Muscle layer of duodenum (tissue), 2 donors: ENCODE results near the gene UBXN1.
A peak's percentile ranks its signal among the peaks of the same experiment; 100 is the strongest.

Experiments
- H3K27ac ChIP-seq: one replicate; pipeline ENCODE4 v1.7.0; 2013; ENCODE audit warnings: mild to moderate bottlenecking, low read length
- H3K27me3 ChIP-seq: one replicate; pipeline ENCODE4 v1.7.0; 2013; ENCODE audit warnings: low read depth, mild to moderate bottlenecking, control low read depth, low read length
- H3K36me3 ChIP-seq, 2 donors: one replicate each; pipeline ENCODE4 v1.7.0; 2013; ENCODE audit warnings: low read length in 2 of 2, control low read depth in 1 of 2, mild to moderate bottlenecking in 1 of 2; ENCODE audit not compliant: insufficient read depth in 2 of 2, control insufficient read depth in 1 of 2
- H3K4me1 ChIP-seq, 2 donors: one replicate each; pipeline ENCODE4 v1.7.0; 2013; ENCODE audit warnings: low read length in 2 of 2, mild to moderate bottlenecking in 2 of 2, control low read depth in 1 of 2, moderate library complexity in 1 of 2; ENCODE audit not compliant: insufficient read depth in 2 of 2, control insufficient read depth in 1 of 2
- H3K4me3 ChIP-seq, 2 donors: one replicate each; pipeline ENCODE4 v1.7.0; 2013; ENCODE audit warnings: low read length in 2 of 2, low read depth in 1 of 2, mild to moderate bottlenecking in 1 of 2
- H3K9me3 ChIP-seq, 2 donors: one replicate each; pipeline ENCODE4 v1.7.0; 2013; ENCODE audit warnings: low read length in 2 of 2, control low read depth in 1 of 2, mild to moderate bottlenecking in 1 of 2; ENCODE audit not compliant: control insufficient read depth in 1 of 2
- donor health status: healthy.

Gene UBXN1, protein sequence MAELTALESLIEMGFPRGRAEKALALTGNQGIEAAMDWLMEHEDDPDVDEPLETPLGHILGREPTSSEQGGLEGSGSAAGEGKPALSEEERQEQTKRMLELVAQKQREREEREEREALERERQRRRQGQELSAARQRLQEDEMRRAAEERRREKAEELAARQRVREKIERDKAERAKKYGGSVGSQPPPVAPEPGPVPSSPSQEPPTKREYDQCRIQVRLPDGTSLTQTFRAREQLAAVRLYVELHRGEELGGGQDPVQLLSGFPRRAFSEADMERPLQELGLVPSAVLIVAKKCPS

DNA sequence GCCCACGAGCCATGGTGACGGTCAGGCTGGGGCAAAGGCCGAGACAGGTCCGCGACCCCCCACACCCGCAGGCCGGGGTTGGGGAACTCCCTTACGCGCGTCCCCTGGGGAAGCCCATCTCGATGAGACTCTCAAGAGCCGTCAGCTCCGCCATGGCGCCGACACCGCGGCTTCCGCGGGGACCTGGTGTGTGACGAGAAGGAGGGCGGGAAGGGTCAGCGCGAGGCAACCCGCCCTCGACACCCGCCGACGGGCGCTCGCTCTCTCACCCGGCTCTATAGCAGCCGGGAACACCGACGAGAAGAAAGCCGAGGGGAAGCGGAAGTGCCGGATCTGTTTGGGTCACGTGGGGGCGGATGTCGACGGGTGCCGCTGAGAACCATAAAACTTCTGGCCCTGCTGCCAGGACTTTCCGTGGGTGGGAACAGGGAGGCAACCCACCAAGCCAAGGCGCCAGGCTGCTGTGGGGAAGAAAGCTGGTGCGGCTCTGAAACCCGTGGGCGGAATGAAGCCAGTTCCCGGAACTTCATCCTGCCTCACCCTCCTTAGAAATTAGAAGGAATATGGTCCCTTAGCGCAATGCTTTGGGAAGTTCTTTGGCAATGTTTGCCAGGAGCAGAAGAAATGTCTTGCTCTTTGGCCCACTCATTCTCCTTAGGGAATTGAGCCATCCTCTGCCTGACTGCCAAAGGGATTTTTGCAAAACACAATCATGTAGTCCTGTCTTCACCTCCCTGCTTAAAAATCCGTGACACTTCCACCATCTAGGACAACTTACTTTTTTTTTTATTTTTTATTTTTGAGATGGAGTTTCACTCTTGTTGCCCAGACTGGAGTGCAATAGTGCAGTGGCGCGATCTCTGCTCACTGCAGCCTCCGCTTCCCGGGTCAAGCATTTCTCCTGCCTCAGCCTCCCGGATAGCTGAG, at the start of gene UBXN1:
TSS of gene UBXN1 (minus strand) at position 304 of the 927 bp plus-strand sequence. CDS start at position 154, 150 bp downstream.
- H3K9me3 ChIP-seq = no peaks in the 10 kb centered on the region
- H3K36me3 ChIP-seq = peaks cover 13 to 24% of the 10 kb centered on the region in 2 donors
- H3K4me3 ChIP-seq = peak within 1 kb of the TSS; percentile 84 to 96
- peak within 1 kb of the TSS; percentile 83 for H3K27ac ChIP-seq
- H3K4me1 ChIP-seq = peaks cover 6 to 26% of the 10 kb centered on the region in 2 donors
- H3K27me3 ChIP-seq = no peaks in the 10 kb centered on the region

DNA sequence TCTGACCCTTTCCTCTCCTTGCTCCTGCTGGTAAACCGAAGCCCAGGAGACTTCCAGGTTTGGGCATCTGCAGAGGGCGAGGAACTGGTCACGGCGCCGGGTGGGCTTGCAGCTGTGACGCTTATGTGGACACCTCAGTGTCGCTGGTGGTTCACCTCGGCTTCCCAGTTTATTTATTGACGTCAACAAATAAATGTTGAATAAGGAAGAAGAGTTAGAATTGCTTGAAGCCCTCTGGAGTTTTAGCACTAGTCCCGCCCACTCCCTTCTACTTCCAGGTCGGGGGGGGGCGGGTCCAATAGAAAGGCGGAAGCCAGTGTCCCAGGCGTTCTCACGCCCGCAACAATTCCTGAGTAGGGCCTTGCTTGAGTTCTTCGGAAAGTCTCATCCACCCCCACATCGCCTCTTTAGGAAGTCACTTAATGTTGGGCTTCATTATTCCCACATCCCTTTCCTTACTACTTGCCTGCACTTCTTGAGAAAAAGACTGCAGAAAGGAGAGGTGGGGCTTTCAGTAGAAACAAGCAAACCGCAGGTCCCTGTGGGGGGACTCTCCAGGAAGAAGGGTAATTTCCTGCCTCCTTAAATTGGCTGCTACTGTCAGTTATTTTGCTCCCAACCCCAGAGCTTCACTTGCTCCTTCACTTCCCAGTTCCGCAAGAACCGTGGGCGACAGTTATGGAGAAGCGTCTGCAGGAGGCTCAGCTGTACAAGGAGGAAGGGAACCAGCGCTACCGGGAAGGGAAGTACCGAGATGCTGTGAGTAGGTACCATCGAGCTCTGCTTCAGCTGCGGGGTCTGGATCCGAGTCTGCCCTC, 49.5 kb upstream of the UBXN1 start, which contains the start of gene TTC9C:
TSS of gene TTC9C (plus strand) at position 316 of the 818 bp plus-strand sequence. CDS start at position 679, 363 bp downstream.
- Histone ChIP-seq H3K4me3 (peak within 1 kb of the TSS; percentile 92 to 96), H3K27me3 (no peaks in the 10 kb centered on the region), H3K27ac (peak within 1 kb of the TSS; percentile 99), H3K4me1 (peaks cover 4 to 47% of the 10 kb centered on the region in 2 donors), H3K36me3 (peaks cover 8 to 14% of the 10 kb centered on the region in 2 donors), H3K9me3 (no peaks in the 10 kb centered on the region)

DNA sequence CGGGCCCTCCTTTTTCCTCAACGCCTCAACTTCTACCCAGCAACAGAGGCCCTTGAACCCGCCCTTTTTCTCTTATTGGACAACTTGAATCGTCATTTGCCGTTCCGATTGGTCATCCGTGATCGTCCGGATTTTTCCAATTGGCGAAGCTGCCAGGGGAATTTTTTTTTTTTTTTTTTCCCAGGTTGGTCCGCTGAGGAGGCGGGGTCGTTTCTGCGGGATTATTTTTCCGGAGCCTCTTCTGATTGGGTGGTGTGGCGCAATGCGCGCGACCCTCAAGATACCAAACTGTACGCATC, 48.9 kb upstream of the UBXN1 start:
- H3K27ac ChIP-seq = peak overlapping the region; percentile 99
- no peaks in the 10 kb centered on the region for H3K27me3 ChIP-seq
- no peaks in the 10 kb centered on the region for H3K9me3 ChIP-seq
- H3K4me1 ChIP-seq = peaks cover 4 to 48% of the 10 kb centered on the region in 2 donors
- H3K36me3 ChIP-seq = peaks cover 13% of the 10 kb centered on the region in 2 donors
- peak overlapping the region; percentile 92 to 96 for H3K4me3 ChIP-seq

DNA sequence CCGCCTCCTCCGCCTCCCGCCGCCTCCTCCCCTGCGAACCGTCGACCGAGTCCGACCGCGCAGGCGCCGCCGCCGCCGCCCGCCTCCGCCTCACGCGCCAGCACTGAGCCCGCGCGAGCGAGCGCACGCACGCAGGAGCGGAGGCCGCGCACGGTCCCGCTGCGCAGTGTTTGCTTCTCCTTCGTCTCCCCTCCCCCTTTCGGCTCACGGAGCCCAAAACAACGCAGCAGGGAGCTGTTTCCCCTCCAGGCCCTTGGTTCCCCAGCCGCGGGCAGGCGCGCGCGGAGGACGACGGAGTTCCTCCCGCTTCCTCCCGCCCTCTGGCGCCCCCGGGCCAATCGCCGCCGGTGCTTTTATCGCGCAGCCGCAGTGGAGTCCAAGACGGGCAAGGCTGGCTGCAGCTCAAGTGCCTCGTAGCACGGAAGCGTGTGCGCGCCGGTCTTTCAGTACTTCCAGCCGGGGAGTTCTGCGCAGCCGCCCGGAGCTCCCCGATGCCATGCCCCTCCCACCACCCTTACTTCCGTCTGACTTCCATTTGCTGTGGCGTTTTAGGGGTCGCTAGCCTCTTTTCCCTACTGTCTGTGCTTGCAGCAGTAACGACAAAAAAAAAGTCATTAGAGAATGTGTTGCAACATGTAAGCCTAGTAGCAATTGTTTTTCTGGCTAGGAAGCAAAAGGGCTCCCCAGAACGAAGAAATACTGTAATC, 48.4 kb upstream of the UBXN1 start, which contains the start of gene HNRNPUL2:
TSS of gene HNRNPUL2 (minus strand) at position 293 of the 707 bp plus-strand sequence. CDS start 301 bp downstream, outside the sequence.
- Histone ChIP-seq H3K9me3 (no peaks in the 10 kb centered on the region), H3K4me1 (peaks cover 4 to 48% of the 10 kb centered on the region in 2 donors), H3K36me3 (peaks cover 18% of the 10 kb centered on the region in 2 donors), H3K4me3 (peak within 1 kb of the TSS; percentile 92 to 96), H3K27me3 (no peaks in the 10 kb centered on the region), H3K27ac (peak within 1 kb of the TSS; percentile 99)

DNA sequence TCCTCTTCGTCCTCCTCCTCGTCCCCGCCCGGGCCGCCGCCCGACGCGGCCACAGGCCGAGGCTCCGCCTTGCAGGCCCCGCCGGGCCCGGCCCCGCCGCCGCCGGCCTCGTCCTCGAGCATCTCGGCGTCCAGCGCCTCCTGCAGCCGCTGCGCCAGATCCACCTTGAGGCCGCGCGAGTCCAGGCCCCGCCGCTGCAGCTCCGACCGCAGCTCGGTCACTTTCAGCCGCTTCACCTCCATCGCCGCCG, 48.0 kb upstream of the UBXN1 start:
- peaks cover 22 to 23% of the 10 kb centered on the region in 2 donors for H3K36me3 ChIP-seq
- H3K27me3 ChIP-seq = no peaks in the 10 kb centered on the region
- H3K4me3 ChIP-seq = peak overlapping the region; percentile 92 to 96
- peak overlapping the region; percentile 87 for H3K27ac ChIP-seq
- H3K4me1 ChIP-seq = peaks cover 4 to 48% of the 10 kb centered on the region in 2 donors
- no peaks in the 10 kb centered on the region for H3K9me3 ChIP-seq

DNA sequence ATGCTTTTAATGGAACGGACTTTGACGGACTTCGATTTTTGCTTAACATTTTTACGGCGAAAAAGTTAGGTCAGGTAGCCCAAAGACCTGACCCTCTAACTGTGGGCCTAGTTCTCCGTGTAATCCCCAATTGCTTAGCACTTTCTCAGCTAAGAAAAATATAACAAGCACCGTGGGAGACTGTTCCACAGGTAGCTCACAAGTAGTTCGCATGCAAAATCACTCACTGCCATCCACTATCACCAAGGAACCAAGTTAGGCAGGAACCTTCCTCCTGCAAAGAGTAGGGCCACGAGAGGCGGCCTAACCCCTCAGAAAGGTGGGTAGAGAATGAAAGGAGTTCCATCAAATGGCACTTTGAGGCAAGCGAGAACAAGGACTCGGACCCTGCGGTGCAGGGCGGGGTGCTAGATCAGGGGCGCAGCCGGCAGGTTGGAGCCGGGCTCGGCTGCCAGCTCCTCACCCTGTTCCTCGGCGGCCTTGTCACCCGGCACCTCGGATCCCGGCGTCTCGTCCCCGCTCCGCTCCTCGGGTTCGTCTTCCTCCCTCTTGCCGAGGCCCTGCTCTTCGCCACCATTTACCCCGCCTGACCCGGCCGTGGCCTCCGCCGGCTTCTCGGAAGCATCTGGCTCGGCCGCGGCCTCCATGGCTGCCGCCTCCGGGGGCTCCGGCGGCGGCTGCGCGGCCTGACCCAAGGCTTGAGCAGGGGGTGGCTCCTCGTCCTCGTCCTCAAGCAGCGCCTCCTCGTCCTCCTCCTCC, 47.5 kb upstream of the UBXN1 start:
- H3K27ac ChIP-seq = peak overlapping the region; percentile 87
- peaks cover 26 to 27% of the 10 kb centered on the region in 2 donors for H3K36me3 ChIP-seq
- peaks cover 4 to 46% of the 10 kb centered on the region in 2 donors for H3K4me1 ChIP-seq
- H3K9me3 ChIP-seq = no peaks in the 10 kb centered on the region
- H3K27me3 ChIP-seq = no peaks in the 10 kb centered on the region
- peak overlapping the region; percentile 92 to 96 for H3K4me3 ChIP-seq

DNA sequence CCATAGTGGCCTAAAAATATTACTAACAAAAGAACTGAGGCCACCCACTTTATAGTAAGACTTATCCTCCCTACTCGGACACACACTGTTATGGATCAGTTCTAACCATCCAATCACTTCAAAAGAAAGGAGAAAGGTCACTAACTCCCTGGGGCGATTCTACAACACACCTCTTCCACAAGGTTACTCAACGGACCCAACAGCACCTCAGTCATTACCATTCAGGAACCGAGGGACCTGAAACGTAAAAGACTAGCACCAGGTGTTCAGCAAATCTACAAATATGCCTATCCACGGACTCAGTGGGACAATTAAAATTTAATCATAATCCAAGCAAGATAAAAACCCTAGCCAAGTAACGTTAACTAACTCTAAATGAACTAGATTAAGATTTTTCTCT, 46.8 kb upstream of the UBXN1 start:
- Histone ChIP-seq H3K9me3 (no peaks in the 10 kb centered on the region), H3K4me3 (peak overlapping the region; percentile 92 to 96), H3K27me3 (no peaks in the 10 kb centered on the region), H3K4me1 (peaks cover 4 to 41% of the 10 kb centered on the region in 2 donors), H3K27ac (peak overlapping the region; percentile 87), H3K36me3 (peaks cover 29 to 33% of the 10 kb centered on the region in 2 donors)

DNA sequence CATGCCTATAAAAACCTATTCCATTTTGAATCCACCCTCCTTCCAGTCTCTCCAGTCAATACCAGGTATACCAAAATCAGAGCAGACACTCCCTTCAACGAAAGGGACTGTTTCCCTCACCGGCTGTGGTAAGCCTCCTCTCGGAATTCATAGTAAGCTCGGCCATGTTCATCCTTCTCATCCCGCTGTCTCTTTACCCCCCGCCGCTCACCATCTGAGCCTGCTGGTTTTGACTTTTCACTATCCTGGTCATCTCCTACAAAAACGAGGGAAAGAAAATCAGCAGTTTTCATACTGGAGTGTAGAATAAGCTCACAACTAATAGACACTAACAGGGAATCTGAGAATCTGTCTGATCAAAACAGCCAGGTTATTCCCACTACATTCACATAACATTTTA, 45.3 kb upstream of the UBXN1 start:
- Histone ChIP-seq H3K9me3 (no peaks in the 10 kb centered on the region), H3K36me3 (peaks cover 43 to 44% of the 10 kb centered on the region in 2 donors), H3K27me3 (no peaks in the 10 kb centered on the region), H3K27ac (peak overlapping the region; percentile 18), H3K4me3 (peak overlapping the region; percentile 92 to 96), H3K4me1 (peaks cover 4 to 29% of the 10 kb centered on the region in 2 donors)

DNA sequence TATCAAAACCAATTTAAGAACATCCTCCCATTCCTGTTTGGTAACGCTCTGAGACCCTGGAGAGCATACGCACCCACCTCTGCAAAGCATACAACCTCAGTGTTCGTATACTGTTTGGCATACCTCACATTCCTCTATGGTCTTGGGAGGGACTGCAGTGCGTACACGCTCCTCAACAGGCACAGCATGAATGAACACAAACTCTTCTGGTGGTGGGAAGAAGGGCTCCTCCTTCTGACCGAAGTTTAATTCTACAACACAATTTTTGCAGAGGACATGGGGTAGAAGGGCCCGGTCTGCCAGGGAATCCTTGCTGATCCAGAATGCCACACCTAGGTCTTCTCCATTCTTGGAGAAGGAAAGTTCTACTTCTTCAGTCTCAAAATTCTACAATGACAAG, 43.1 kb upstream of the UBXN1 start:
- peaks cover 56 to 59% of the 10 kb centered on the region in 2 donors for H3K36me3 ChIP-seq
- H3K27ac ChIP-seq = no peak overlapping the region
- peaks cover 4 to 29% of the 10 kb centered on the region in 2 donors for H3K4me1 ChIP-seq
- H3K9me3 ChIP-seq = no peaks in the 10 kb centered on the region
- H3K27me3 ChIP-seq = no peaks in the 10 kb centered on the region
- H3K4me3 ChIP-seq = no peak overlapping the region
